Measurements from ENCODE around the gene RAB40C.

DNA sequence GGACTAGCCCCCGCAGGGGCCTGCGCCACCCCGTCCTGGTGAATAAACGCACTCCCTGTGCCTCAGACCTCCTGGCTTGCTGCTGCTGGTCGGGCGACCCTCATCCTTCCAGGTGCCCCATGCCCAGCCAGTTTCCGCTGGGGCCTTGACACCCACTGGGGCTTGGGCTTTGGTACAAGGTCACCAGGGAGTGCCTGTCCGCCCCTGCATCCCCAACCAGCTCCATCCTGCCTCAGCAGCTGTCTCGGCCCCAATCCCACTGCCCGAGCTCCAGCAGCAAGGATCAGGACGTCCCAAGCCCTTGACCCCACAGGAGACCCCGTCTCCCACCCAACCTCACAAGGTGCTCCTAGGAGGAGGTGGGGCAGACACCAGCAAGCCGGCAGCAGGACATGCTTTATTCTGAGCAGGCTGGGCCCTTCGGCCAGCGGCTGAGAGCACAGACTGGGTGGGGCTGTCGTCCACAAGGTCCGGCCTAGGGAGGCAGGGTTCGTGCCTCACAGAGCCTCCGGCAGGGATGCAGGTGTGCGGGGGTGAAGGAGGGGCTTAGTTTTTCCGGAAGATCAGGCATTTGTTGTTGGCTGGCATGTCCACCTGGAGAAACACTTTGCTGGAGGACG is 44.3 kb downstream of the RAB40C start:
- TF ChIP-seq, protein P1, sequence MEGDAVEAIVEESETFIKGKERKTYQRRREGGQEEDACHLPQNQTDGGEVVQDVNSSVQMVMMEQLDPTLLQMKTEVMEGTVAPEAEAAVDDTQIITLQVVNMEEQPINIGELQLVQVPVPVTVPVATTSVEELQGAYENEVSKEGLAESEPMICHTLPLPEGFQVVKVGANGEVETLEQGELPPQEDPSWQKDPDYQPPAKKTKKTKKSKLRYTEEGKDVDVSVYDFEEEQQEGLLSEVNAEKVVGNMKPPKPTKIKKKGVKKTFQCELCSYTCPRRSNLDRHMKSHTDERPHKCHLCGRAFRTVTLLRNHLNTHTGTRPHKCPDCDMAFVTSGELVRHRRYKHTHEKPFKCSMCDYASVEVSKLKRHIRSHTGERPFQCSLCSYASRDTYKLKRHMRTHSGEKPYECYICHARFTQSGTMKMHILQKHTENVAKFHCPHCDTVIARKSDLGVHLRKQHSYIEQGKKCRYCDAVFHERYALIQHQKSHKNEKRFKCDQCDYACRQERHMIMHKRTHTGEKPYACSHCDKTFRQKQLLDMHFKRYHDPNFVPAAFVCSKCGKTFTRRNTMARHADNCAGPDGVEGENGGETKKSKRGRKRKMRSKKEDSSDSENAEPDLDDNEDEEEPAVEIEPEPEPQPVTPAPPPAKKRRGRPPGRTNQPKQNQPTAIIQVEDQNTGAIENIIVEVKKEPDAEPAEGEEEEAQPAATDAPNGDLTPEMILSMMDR (IDR thresholded peaks at IDR 0.05): no peak
- no peak for TF ChIP-seq PHF8 (IDR thresholded peaks at IDR 0.05; ENCODE audit: borderline replicate concordance, low read depth)
- TF ChIP-seq RNF2 (IDR thresholded peaks at IDR 0.05; ENCODE audit: borderline replicate concordance, low read depth): no peak
- TF ChIP-seq CHD4 (IDR thresholded peaks at IDR 0.05; ENCODE audit: borderline replicate concordance): no peak
- no peak for TF ChIP-seq HEYL (CRISPR knock-in tag; IDR thresholded peaks at IDR 0.05)
- no peak for TF ChIP-seq POLR2A (IDR thresholded peaks at IDR 0.05; ENCODE audit: low read length)
- TF ChIP-seq GATA3 (IDR thresholded peaks at IDR 0.05; ENCODE audit: borderline replicate concordance): no peak
- TF ChIP-seq, protein P2, sequence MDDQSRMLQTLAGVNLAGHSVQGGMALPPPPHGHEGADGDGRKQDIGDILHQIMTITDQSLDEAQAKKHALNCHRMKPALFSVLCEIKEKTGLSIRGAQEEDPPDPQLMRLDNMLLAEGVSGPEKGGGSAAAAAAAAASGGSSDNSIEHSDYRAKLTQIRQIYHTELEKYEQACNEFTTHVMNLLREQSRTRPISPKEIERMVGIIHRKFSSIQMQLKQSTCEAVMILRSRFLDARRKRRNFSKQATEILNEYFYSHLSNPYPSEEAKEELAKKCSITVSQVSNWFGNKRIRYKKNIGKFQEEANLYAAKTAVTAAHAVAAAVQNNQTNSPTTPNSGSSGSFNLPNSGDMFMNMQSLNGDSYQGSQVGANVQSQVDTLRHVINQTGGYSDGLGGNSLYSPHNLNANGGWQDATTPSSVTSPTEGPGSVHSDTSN (IDR thresholded peaks at IDR 0.05): no peak
- no peak for TF ChIP-seq TFCP2L1 (CRISPR knock-in tag; IDR thresholded peaks at IDR 0.05)
- TF ChIP-seq ZNF302 (CRISPR knock-in tag; IDR thresholded peaks at IDR 0.05): no peak
- no peak for TF ChIP-seq MYC (IDR thresholded peaks at IDR 0.05; ENCODE audit: borderline replicate concordance, low read length)

Measured in A549 (cell line).